GM18511 (cell line): ENCODE measurements around the gene CCDC174.
A peak's percentile ranks its signal among the peaks of the same experiment; 100 is the strongest.

ENCODE experiments used
- ATAC-seq: cut with Tn5 transposase; IDR thresholded peaks from one replicate; pipeline ENCODE4 v1.9.1; 2021; ENCODE audit warnings: mild to moderate bottlenecking, moderate library complexity; ENCODE audit not compliant: unreplicated experiment

Gene CCDC174

GRCh38 chr3:14624498-14624897, 27.1 kb upstream of the CCDC174 start:
- ATAC-seq: no peak

DNA sequence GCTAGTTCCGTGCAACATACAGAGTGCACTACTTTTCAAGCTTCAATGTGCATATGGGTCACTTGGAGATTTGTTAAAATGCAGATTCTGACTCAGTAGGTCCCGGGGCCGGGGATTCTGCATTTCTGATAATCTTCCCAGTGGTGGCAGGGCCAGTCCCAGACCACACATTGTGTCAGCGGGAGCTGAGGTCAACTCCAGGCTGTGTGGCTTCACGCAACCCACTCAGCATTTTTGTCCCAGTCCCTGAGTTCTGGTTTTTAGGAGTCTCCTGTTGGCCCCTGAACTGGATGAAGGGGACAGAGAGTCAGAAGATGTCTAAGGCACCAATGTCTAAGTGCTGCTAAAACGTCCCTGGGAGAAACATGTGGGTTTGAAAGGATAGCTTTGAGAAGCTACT, 26.1 kb upstream of the CCDC174 start:
- no peak for ATAC-seq

GRCh38 chr3:14627815-14628214, 23.7 kb upstream of the CCDC174 start:
- no peak for ATAC-seq

GRCh38 chr3:14628406-14628805, 23.2 kb upstream of the CCDC174 start:
- no peak for ATAC-seq

GRCh38 chr3:14630404-14631100, 21.0 kb upstream of the CCDC174 start:
- no peak for ATAC-seq

GRCh38 chr3:14631101-14631497, 20.5 kb upstream of the CCDC174 start:
- ATAC-seq: no peak

DNA sequence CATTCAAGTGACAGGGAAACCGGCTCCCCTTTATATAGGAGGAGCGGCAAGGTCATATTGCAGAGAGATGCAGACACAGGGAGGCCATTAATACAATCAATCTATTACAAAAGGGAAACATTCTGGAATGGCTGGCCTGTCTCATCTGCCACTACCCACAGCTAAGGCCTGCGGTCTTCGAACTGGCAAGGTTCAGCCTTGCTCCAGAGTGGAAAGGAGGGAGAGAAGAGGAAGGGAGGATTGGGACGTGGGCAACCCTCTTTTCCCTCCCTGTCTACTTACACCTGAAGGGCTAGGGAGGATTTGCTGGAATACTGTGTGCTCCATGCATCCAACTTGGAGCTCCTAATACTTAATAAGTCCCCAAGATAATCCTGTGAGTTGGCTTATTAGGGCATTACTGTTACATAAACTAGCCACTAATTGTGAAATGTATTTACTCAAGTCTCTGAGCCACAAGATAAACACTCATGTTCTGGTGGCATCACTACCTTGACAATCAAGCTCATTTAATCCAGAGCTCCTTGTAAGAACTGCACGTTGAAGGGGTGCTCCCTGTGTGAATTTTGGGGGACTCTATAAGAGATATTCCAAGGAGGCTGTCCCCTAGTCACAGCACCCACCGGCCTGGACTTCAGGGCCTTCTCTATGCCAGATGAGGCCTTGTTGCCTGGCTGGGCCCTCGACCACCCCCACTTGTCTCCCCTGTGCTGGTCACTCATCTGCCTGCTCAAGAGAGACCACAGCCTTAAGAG, 19.7 kb upstream of the CCDC174 start:
- ATAC-seq: no peak

DNA sequence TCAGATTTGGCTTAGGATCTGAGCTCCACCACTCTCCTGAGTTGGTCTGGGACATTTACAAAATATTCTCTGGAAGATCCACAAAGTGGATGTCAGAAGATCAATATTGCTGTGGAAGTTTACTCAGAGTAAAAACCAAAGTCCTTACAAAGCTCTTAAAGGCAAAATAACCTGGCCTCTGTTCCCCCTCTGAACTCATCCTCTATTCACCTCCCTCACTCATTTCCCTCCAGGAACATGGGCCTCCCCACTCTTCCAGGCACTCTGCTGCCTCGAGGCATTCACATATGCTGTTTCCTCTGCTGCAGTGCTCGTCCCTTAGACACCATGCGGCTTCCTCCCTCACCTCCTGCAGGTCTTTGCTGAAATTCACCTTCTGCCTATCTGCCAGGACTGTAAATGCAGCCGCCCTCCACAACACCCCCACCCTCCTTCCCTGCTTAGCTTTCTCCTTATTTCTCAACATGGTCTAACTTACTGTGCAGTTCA, 19.1 kb upstream of the CCDC174 start:
- ATAC-seq: no peak

GRCh38 chr3:14633417-14633816, 18.1 kb upstream of the CCDC174 start:
- ATAC-seq: no peak

DNA sequence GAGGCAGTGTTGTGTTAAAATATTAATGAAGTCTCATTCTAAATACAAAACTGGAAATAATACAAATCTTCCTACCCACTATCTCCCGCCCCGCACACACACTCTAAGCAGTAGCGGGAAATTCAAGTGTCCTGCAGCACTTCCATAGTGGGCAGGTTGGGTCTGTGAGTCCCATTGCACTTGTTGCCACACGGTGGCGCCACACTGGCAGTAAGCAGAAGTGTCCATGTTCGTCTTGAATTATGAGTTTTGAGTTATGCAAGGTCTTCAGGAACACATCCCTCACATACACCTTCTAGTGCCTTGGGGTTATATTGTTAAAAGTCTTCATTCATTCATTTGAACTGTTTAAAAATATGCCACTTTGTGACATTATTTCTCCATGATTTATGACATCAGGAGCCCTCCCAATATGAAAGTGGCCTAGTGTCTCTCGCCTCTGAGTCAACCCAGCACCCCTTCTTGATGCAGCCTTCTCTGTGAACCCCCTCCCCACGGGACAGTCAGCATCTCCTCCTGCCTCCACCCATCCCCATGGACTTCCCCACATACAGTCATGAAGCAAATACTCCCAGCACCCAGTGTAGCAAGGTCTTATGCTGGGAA, 17.6 kb upstream of the CCDC174 start:
- peak; percentile 54 for ATAC-seq

GRCh38 chr3:14634763-14635400, 16.7 kb upstream of the CCDC174 start:
- no peak for ATAC-seq

DNA sequence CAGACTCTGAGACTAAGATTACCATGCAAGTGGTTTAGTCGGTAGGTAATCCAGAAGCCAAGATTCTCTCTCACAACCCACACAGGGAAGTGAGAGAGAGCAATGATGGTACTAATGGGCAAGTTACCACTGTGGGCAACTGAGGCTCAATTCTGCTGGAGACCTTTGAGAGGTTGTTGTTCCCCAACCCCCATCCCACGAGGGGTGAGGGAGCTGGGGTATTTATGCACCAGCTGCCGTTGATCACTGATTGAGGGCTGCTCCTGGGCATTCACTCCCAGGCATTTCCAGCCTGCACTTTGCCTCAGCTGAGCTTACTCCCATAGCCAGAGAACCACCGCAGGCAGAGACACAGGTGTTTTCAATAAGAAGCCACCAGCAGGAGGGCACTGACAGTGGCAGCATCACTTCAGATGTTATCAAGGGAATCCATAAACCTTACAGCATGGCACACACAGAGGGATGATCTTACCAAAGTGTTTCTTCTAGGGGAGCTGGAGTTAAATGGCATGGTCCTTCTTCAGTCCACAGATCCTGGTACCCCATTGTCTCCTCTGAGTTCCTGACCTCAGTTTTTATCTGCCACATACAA, 15.0 kb upstream of the CCDC174 start:
- no peak for ATAC-seq

GRCh38 chr3:14640157-14640562, 11.4 kb upstream of the CCDC174 start:
- ATAC-seq: no peak

GRCh38 chr3:14640734-14641133, 10.8 kb upstream of the CCDC174 start:
- no peak for ATAC-seq

- no peak for ATAC-seq
These were observed 10.2 kb upstream of the CCDC174 start for GRCh38 chr3:14641346-14641745.

- ATAC-seq: no peak
These were observed 6.1 kb upstream of the CCDC174 start for GRCh38 chr3:14645453-14645852.

GRCh38 chr3:14646131-14646573, 5.4 kb upstream of the CCDC174 start:
- ATAC-seq: no peak

DNA sequence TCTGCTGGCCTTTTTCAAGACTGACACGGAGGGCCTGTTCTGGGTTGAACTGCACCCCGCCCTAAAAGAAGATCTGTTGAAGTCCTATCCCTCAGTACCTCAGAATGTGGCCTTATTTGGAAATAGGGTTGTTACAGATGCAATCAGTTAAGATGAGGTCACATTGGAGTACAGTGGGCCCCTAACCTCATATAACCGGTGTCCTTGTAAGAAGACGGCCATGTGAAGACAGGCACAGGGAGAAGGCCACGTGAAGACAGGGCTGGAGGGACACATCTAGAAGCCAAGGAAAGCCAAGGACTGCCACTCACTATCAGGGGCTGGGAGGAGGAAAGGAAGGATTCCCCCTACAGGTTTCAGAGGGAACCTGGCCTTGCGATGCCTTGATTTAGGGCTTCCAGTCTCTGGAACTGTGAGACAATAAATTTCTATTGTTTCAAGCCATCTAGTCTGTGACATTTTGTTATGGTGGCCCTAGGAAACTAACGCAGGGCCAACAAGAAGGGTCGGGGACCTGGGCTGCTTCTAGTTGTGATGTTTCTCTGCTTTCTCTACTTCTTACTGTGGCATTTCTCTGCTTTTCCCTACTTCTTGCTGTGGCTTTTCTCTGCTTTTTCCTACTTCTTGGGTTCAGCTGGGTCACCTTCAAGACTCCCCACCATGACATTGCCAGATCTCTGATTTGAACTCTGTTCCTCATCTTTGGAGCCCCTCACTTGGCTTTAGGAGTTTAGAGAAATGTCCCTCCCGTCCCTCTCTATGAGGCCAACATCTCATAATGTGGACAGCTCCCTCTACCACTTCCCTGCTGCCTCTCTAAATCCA, 4.8 kb upstream of the CCDC174 start:
- no peak for ATAC-seq

DNA sequence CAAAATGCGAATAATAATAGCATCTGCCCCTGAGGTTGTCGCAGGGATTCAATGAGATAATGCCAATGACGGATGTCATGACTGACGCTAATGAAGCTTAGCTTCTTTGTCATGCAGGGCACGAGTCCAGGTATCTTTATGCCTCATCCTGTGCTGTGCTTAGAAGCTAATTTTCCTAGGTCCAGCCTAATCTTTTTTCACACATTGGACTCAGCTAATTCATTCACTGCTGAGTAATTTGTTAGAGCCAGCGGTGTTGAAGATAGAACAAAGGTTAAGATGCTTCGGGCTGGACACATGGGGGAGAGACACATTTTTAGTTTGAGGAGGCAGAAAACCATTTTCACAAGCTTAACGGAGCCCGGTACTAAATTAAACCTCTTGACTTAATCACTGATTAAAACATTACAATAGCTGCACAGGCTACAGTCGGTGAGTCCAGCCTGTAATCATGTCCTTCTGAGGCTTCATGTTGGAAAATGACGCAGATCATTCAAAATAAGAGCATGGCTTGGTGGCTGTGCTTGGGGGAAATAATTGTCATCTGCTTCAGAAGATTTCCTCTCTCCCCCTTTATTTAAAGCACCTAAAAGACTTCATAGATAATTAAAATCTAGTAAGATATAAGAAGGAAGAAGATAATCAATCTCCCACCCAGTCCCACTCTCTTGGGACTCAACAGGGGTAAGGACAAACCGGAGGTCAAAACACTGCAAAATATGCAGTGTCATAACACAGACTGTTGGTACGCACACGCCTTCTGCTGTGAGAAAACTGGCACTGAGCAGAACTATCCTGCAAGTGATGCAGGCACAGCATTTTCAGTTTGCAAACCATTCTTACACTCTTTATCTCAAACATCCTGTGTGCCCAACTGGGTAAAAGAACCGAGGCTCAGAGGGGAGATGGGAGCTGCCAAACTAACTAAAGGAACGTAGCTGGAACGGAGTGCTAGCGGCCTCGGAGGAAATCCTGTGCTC, 3.3 kb upstream of the CCDC174 start:
- no peak for ATAC-seq
